AG04450 (cell line): ENCODE results near the gene FXYD7. TPM values are rescaled to one million over a fixed set of nuclear protein-coding genes. Genes with fewer than 3 reads are reported as not detected.

ENCODE experiments used
- CTCF ChIA-PET: fragments of 300-600, 350-600 bp; formaldehyde crosslinking; extraction: SDS; loops from one replicate; lab custom pipeline; 2022; ENCODE audit warnings: antibody characterized with exemption, inconsistent platforms; lab: Charles Lee
- POLR2A ChIA-PET: fragments of 350-600 bp; formaldehyde crosslinking; extraction: SDS; loops from one replicate; lab custom pipeline; 2021; ENCODE audit warnings: antibody characterized with exemption, inconsistent platforms; lab: Yijun Ruan, JAX
- DNase-seq: peaks from one replicate; pipeline ENCODE4 v3.0.0-alpha.2; 2011; ENCODE audit warnings: low read depth, low spot score
- H3K27ac ChIP-seq: one replicate; pipeline ENCODE4 v1.5.1; 2012; ENCODE audit warnings: low read depth, low read length, control low read depth
- H3K27me3 ChIP-seq: one replicate; pipeline ENCODE4 v1.6.0; 2012; ENCODE audit warnings: low read length; ENCODE audit not compliant: control insufficient read depth, insufficient read depth
- H3K4me3 ChIP-seq: 2 replicates; pipeline ENCODE4 v1.5.1; 2011; ENCODE audit warnings: mild to moderate bottlenecking, low read depth, low read length, control low read depth
- H3K9me3 ChIP-seq: 2 replicates; pipeline ENCODE4 v1.5.1; 2012; ENCODE audit warnings: low read length; ENCODE audit not compliant: control insufficient read depth, insufficient read depth
- polyA plus RNA-seq: library from polyadenylated mRNA; depleted of rRNA; stranded (reverse); fragments of >200 nt; gene quantifications from 2 replicates; pipeline ENCODE4 v1.2.3, GENCODE V29; 2011
- TF ChIP-seq, protein P1 (sequence below): IDR thresholded peaks from 2 replicates; pipeline ENCODE4 v1.5.1; 2011; ENCODE audit warnings: low read depth, low read length, control low read depth, inconsistent platforms

Gene FXYD7
- polyA plus RNA-seq, 1 experiment, result not detected

DNA sequence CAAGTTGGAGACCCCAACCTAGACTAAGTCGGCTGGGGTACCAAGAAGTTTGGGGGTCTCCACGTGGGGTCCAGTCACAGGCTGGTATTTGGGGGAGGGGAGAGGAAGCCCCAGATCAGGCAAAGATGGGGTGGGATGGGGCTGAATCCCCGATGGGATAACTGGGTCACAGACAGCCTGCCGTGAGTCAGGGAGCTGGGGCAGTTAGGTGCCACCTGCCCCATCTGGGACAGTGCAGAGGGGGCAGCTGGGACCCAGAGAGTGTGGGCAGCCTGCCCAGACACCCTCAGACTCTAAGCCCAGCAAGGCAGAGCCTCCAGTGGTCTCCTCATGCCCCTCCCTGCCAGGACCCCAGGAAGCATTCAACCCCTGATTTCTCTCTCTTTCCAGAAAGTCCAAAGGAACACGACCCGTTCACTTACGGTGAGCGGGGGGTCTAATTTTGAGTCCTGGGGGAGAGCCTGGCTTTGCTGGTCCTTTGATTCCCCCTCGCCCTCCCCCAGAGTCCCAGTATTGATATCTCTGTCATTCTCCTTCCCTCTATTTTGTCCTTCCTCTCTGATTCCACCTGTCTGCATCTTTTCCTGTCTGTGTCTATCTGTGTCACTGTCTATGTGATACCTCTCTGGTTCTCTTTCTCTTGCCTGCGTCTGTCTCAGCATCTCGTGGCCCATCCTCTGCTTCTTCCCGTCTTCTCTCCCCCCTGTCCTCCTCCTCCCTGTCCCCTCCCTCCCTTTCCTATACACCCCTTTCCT is 2.7 kb upstream of the FXYD7 start:
- Histone ChIP-seq H3K27me3 (peaks cover 25% of the 10 kb centered on the region), H3K27ac (no peak overlapping the region), H3K9me3 (no peaks in the 10 kb centered on the region), H3K4me3 (no peak overlapping the region)
- DNase-seq, result no peak
- ChIA-PET POLR2A (interaction anchor here (0.7 to 1.7 kb wide), 2 partner anchors 14 to 74 kb away, joined by 3 to 4 read pairs; partner anchors contain the start of gene FXYD5), CTCF (interaction anchor here (0.6 to 3.5 kb wide), 16 partner anchors 12 to 552 kb away, joined by 3 to 83 read pairs (median 6); partner anchors contain the start of gene FXYD5)
- TF ChIP-seq, protein P1, sequence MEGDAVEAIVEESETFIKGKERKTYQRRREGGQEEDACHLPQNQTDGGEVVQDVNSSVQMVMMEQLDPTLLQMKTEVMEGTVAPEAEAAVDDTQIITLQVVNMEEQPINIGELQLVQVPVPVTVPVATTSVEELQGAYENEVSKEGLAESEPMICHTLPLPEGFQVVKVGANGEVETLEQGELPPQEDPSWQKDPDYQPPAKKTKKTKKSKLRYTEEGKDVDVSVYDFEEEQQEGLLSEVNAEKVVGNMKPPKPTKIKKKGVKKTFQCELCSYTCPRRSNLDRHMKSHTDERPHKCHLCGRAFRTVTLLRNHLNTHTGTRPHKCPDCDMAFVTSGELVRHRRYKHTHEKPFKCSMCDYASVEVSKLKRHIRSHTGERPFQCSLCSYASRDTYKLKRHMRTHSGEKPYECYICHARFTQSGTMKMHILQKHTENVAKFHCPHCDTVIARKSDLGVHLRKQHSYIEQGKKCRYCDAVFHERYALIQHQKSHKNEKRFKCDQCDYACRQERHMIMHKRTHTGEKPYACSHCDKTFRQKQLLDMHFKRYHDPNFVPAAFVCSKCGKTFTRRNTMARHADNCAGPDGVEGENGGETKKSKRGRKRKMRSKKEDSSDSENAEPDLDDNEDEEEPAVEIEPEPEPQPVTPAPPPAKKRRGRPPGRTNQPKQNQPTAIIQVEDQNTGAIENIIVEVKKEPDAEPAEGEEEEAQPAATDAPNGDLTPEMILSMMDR, result no peak

DNA sequence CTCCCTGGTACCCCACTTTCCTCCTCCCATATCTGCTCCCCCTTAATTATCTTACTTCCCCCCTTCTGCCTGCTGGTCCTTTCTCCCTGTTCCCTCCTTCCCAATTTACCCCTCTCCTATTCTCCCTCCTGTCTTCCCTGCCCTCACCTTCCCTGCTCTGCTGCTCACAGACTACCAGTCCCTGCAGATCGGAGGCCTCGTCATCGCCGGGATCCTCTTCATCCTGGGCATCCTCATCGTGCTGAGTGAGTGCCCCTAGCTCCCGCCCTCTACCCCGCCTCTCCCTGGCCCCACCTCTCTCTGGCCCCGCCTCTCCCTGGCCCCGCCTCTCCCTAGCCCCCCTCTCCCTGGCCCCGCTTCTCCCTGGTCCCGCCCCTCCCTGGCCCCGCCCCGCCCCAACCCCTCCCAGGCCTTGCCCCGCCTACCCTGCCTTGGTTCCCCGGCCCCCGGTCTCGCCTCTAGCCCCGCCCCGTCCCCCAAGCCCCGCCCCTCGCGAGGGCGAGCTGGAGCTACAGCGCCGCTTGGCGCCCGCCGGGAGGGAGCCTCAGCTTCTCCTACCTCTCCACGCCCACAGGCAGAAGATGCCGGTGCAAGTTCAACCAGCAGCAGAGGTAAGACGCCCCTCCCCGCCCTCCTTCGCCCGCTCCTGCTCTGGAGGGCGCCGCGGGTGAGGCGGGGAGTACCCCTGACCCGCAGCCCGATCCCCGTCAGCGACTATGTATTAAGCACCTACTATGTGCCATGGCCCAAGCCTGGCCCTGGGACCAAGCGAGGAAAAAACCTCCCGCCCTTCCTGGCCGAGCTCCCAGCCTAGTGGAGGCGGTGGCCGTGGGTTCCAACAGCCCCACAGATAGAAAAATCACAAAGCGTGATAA is 1.9 kb upstream of the FXYD7 start:
- CTCF ChIA-PET, result interaction anchor here (0.6 to 3.5 kb wide), 23 partner anchors 11 to 551 kb away, joined by 3 to 83 read pairs (median 5); partner anchors contain the start of genes FXYD3 and FXYD5
- TF ChIP-seq, protein P1, result peak; percentile 45
- Histone ChIP-seq H3K27me3 (peaks cover 25% of the 10 kb centered on the region), H3K4me3 (peak overlapping the region; percentile 29; the same call in 1 of the 2 replicates), H3K9me3 (no peaks in the 10 kb centered on the region), H3K27ac (no peak overlapping the region)
- POLR2A ChIA-PET, result interaction anchor here (0.7 to 1.7 kb wide), 2 partner anchors 13 to 75 kb away, joined by 3 to 4 read pairs; partner anchors contain the start of gene FXYD5
- DNase-seq, result peak; percentile 78

DNA sequence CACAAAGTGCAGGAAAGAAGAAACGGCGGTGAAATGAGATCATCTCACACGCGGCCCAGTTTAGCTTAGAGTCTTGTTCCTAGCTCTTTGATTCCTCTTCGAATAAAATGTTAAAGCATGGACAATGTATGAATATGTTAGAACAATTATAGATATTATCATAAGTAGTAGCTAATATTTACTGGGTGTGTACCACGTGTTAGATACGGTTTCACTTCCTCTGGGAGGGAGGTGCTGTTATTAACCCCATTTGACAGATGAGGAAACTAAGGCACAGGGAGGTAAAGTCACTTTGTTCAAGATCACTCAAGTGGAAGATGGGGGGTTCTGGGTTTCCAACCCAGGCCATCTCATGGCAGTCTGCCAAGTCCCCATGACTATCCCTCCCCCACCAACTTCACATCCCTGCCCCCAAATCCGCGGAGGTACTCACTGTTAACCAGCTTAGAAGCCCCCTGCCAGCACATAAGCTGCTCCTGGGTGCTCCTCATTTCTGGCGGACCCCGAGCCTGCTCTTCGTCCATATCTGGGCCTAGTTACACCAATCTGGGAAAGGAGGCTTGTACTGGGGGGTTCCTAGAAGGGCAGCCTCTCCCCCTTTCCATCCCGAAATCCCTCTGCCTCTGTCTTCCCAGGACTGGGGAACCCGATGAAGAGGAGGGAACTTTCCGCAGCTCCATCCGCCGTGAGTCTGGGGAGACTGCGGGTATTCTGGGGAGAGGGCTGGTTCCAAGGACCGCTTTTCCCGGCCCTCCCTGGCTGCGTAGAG is 1.0 kb upstream of the FXYD7 start:
- CTCF ChIA-PET, result interaction anchor here (0.6 to 3.5 kb wide), 22 partner anchors 10 to 171 kb away, joined by 3 to 83 read pairs (median 6); partner anchors contain the start of genes FXYD3 and FXYD5

DNA sequence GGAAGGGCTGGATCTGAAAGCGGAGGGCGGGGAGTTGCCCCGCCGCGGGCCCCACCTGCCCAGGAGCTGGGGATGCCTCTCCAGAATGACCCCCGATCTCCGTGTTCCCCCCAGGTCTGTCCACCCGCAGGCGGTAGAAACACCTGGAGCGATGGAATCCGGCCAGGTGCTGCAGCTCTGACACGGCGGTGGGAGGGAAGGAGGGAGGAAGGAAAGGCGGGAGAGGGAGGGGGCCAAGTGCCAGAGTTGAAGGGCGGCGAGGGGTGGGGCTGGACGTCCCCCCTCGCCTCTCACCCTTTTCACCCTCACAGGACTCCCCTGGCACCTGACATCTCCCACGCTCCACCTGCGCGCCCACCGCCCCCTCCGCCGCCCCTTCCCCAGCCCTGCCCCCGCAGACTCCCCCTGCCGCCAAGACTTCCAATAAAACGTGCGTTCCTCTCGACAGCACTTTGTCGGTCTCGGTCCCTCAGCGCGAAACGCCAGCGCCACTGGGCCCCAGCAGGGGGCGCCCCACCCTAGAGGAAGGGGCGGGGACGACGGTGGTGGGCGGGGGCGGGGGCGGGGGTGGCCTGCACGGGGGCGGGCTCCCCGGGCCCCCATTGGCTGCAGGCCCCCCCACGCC is 337 bp upstream of the FXYD7 start:
- no peak overlapping the region for H3K27ac ChIP-seq
- ChIA-PET POLR2A (no interaction called here), CTCF (interaction anchor here (0.6 to 3.5 kb wide), 16 partner anchors 7 to 121 kb away, joined by 3 to 83 read pairs (median 6); partner anchors contain the start of genes FXYD3, FXYD5 and LGI4)
- no peaks in the 10 kb centered on the region for H3K9me3 ChIP-seq
- no peak overlapping the region for H3K4me3 ChIP-seq
- TF ChIP-seq, protein P1, result peak; percentile 42; the same call in 1 of the 2 replicates
- no peak for DNase-seq
- H3K27me3 ChIP-seq, result peaks cover 25% of the 10 kb centered on the region

More for the DNA sequence above, 1.0 kb upstream of the FXYD7 start:
- DNase-seq, result no peak
- no peak overlapping the region for H3K27ac ChIP-seq
- peaks cover 25% of the 10 kb centered on the region for H3K27me3 ChIP-seq
- no peaks in the 10 kb centered on the region for H3K9me3 ChIP-seq
- H3K4me3 ChIP-seq, result no peak overlapping the region
- POLR2A ChIA-PET, result interaction anchor here (1.7 kb wide), 1 partner anchor 76 kb away, joined by 4 read pairs; no protein-coding TSS in a partner anchor
- TF ChIP-seq, protein P1, result no peak
